Measurements from ENCODE around the gene PSME4.
"Not testable (repeated sequence)": the region's sequence is repeated elsewhere in the genome, so short reads cannot be mapped to it uniquely, and the experiment has no call there.

PSME4 gene

GRCh38 chr2:53841651-53842050, 129.1 kb downstream of the PSME4 start:
- FAIRE-seq = not testable (repeated sequence)

- FAIRE-seq = no peak
These were observed 130.2 kb downstream of the PSME4 start for GRCh38 chr2:53840580-53840979.

GRCh38 chr2:53829980-53830290, 140.9 kb downstream of the PSME4 start:
- FAIRE-seq = not testable (repeated sequence)

GRCh38 chr2:53829273-53829979, 141.4 kb downstream of the PSME4 start:
- no peak for FAIRE-seq

GRCh38 chr2:53828331-53828730, 142.5 kb downstream of the PSME4 start:
- no peak for FAIRE-seq

- FAIRE-seq = no peak
These were observed 143.2 kb downstream of the PSME4 start for GRCh38 chr2:53827398-53828175.

- no peak for FAIRE-seq
These were observed 144.0 kb downstream of the PSME4 start for GRCh38 chr2:53826587-53827397.

GRCh38 chr2:53826030-53826410, 144.8 kb downstream of the PSME4 start:
- FAIRE-seq = no peak

GRCh38 chr2:53823639-53824038, 147.2 kb downstream of the PSME4 start:
- not testable (repeated sequence) for FAIRE-seq

GRCh38 chr2:53821810-53822209, 149.0 kb downstream of the PSME4 start:
- FAIRE-seq = no peak

GRCh38 chr2:53820711-53821110, 150.1 kb downstream of the PSME4 start:
- no peak for FAIRE-seq

GRCh38 chr2:53820048-53820447, 150.7 kb downstream of the PSME4 start:
- FAIRE-seq = no peak

GRCh38 chr2:53819634-53820033, 151.2 kb downstream of the PSME4 start:
- no peak for FAIRE-seq

- no peak for FAIRE-seq
These were observed 151.8 kb downstream of the PSME4 start for GRCh38 chr2:53818854-53819435.
